ENCODE data around the gene RASD1. TPM values are rescaled to one million over a fixed set of nuclear protein-coding genes. Genes with fewer than 3 reads are reported as not detected.

Gene RASD1
- total RNA-seq, 1 experiment from 2014 or later = not detected

DNA sequence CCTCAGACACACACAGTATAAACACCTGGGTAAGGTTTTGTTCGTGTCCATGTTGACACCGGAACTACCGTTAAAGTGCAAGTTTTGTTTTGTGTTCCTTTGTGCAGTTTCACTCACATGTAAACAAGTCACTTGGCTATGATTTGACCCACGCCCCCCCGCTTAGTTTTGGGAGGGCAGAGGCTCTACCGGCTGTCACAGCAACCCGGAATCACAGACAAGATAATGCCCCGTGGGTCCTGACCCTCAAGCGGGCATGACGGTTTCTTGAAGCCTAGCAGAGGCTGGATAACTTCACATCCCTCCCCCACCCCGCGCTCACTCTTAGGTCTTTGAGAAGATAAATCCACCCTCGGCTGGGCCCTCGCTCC, 1.7 kb downstream of the RASD1 start:
- TF ChIP-seq, protein P1, sequence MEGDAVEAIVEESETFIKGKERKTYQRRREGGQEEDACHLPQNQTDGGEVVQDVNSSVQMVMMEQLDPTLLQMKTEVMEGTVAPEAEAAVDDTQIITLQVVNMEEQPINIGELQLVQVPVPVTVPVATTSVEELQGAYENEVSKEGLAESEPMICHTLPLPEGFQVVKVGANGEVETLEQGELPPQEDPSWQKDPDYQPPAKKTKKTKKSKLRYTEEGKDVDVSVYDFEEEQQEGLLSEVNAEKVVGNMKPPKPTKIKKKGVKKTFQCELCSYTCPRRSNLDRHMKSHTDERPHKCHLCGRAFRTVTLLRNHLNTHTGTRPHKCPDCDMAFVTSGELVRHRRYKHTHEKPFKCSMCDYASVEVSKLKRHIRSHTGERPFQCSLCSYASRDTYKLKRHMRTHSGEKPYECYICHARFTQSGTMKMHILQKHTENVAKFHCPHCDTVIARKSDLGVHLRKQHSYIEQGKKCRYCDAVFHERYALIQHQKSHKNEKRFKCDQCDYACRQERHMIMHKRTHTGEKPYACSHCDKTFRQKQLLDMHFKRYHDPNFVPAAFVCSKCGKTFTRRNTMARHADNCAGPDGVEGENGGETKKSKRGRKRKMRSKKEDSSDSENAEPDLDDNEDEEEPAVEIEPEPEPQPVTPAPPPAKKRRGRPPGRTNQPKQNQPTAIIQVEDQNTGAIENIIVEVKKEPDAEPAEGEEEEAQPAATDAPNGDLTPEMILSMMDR (IDR thresholded peaks at IDR 0.05; ENCODE audit: unreplicated experiment) = no peak
- Mint-ChIP-seq H3K27me3 (ENCODE audit: unreplicated experiment) (no peaks in the 10 kb centered on the region), H3K36me3 (ENCODE audit: insufficient read depth, unreplicated experiment) (peaks cover 9% of the 10 kb centered on the region), H3K4me1 (ENCODE audit: low read depth, unreplicated experiment) (no peaks in the 10 kb centered on the region), H3K27ac (ENCODE audit: unreplicated experiment) (no peak overlapping the region), H3K4me3 (ENCODE audit: low read depth, unreplicated experiment) (no peak overlapping the region), H3K9me3 (ENCODE audit: low read depth, unreplicated experiment) (no peaks in the 10 kb centered on the region)
- intact Hi-C loops (cut with micrococcal nuclease; ENCODE audit: unreplicated experiment) = no loop called here
- CTCF ChIA-PET = no interaction called here
- no TSS peak for BruUV-seq (replicated peaks)
- DNase-seq = no peak

DNA sequence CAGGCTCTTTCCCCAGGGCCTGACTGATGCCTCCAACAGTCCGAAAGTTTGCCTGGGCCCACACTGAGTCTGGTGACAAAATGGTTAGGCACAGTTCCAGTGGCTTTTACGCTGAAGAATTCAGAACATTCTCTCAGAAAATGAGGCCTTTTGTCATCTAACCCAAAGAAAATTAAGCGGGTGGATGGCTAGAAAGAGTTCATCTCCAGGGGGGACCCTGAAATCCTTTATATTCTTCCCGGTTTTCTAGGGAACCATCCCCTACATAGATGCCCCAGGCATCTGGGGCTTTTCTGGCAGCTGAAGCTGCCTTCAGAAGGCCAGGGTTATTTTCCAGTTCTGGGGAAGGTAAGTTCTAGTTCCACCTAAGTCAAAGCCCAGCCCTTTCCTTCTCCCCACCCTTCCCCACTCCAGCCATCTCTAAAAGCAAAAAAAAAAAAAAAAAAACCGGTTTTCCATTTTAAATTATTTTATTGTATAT, 2.2 kb downstream of the RASD1 start:
- Mint-ChIP-seq H3K4me3 (ENCODE audit: low read depth, unreplicated experiment) (no peak overlapping the region), H3K27me3 (ENCODE audit: unreplicated experiment) (no peaks in the 10 kb centered on the region), H3K9me3 (ENCODE audit: low read depth, unreplicated experiment) (no peaks in the 10 kb centered on the region), H3K27ac (ENCODE audit: unreplicated experiment) (no peak overlapping the region), H3K36me3 (ENCODE audit: insufficient read depth, unreplicated experiment) (peaks cover 13% of the 10 kb centered on the region), H3K4me1 (ENCODE audit: low read depth, unreplicated experiment) (no peaks in the 10 kb centered on the region)
- BruUV-seq (replicated peaks) = no TSS peak
- TF ChIP-seq, protein P1 (IDR thresholded peaks at IDR 0.05; ENCODE audit: unreplicated experiment) = no peak
- intact Hi-C loops (cut with micrococcal nuclease; ENCODE audit: unreplicated experiment) = no loop called here
- no peak for DNase-seq
- CTCF ChIA-PET = no interaction called here

DNA sequence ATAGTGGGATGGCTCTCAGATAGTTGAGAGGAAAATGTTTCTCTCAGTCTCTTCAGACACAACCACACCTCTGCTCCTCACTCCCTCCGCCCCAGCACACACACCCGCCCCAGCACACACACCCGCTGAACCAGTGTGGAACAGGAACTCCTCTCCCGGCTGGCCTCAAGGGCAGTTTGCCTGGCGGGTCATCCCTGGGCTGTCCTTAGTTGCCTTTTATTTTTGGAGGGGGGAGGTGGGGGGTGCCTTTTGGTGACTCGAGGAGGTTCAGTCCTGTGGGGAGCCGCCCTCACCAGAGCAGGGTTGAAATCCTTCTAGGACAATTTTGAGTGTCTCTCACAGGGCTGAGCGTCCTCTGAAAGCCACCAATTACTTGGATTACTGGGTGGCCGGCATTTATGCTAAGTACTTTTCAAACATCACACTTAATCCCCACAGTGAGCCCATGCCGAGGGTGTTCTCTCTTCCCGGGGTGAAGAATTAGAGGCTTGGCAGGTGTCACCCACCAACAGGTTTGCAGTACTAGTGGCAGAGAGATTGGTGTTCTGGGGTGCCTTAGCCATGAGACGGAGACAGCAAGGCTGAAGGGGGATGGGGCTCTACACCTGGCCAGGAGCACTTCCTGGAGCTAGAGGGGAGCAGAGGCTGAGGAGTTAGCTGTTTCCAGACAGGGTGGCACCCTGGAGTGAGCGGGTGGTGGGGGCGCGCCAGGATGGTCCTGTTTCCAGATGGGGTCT, 2.8 kb downstream of the RASD1 start:
- H3K27me3 Mint-ChIP-seq (ENCODE audit: unreplicated experiment) = no peaks in the 10 kb centered on the region
- H3K9me3 Mint-ChIP-seq (ENCODE audit: low read depth, unreplicated experiment) = no peaks in the 10 kb centered on the region
- H3K4me3 Mint-ChIP-seq (ENCODE audit: low read depth, unreplicated experiment) = no peak overlapping the region
- DNase-seq = no peak
- TF ChIP-seq, protein P1 (IDR thresholded peaks at IDR 0.05; ENCODE audit: unreplicated experiment) = no peak
- CTCF ChIA-PET = no interaction called here
- intact Hi-C loops (cut with micrococcal nuclease; ENCODE audit: unreplicated experiment) = no loop called here
- no peak overlapping the region for H3K27ac Mint-ChIP-seq (ENCODE audit: unreplicated experiment)
- BruUV-seq (replicated peaks) = no TSS peak
- H3K36me3 Mint-ChIP-seq (ENCODE audit: insufficient read depth, unreplicated experiment) = peaks cover 15% of the 10 kb centered on the region
- no peaks in the 10 kb centered on the region for H3K4me1 Mint-ChIP-seq (ENCODE audit: low read depth, unreplicated experiment)

DNA sequence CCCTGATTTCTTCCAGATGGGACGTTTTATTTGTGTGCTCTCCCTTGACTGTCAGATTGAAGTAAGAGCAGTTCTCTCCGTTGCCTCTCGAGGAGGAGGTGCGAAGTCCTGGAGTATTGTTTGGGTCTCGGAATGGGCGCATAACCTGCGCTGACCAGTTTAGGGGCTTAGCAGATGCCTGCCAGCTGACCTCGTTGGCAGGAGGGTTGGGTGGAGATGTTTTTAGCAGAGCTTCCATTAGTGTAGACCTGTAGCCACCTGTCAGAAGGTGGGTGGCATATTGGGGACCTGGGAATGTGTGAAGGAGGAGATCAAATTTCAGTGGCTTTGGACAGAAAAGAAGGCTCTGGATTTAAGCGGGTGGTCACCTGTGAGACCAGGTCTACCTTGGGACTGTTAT, 3.6 kb downstream of the RASD1 start:
- Mint-ChIP-seq H3K36me3 (ENCODE audit: insufficient read depth, unreplicated experiment) (peaks cover 21% of the 10 kb centered on the region), H3K4me3 (ENCODE audit: low read depth, unreplicated experiment) (no peak overlapping the region), H3K9me3 (ENCODE audit: low read depth, unreplicated experiment) (no peaks in the 10 kb centered on the region), H3K4me1 (ENCODE audit: low read depth, unreplicated experiment) (no peaks in the 10 kb centered on the region), H3K27ac (ENCODE audit: unreplicated experiment) (no peak overlapping the region), H3K27me3 (ENCODE audit: unreplicated experiment) (no peaks in the 10 kb centered on the region)
- TF ChIP-seq, protein P1 (IDR thresholded peaks at IDR 0.05; ENCODE audit: unreplicated experiment) = no peak
- no peak for DNase-seq
- CTCF ChIA-PET = no interaction called here
- intact Hi-C loops (cut with micrococcal nuclease; ENCODE audit: unreplicated experiment) = no loop called here
- BruUV-seq (replicated peaks) = no TSS peak

Data from Calu3 (cell line).